ENCODE results near the gene GRIP1. TPM values are rescaled to one million over a fixed set of nuclear protein-coding genes. Genes with fewer than 3 reads are reported as not detected.

GRIP1 gene
- total RNA-seq, 1 experiment from 2014 or later: 22.5 TPM

GRCh38 chr12:66345956-66346355, 332.9 kb downstream of the GRIP1 start:
- ATAC-seq: no peak

GRCh38 chr12:66345212-66345611, 333.7 kb downstream of the GRIP1 start:
- Mint-ChIP-seq H3K9me3 (peaks cover 24% of the 10 kb centered on the region), H3K36me3 (peaks cover 41% of the 10 kb centered on the region), H3K27me3 (ENCODE audit: low read depth) (no peaks in the 10 kb centered on the region), H3K4me1 (no peaks in the 10 kb centered on the region), H3K27ac (no peak overlapping the region), H3K4me3 (no peak overlapping the region)
- DNase-seq (ENCODE audit: low spot score) (no peak), ATAC-seq (no peak)
- ChIA-PET POLR2A (no interaction called here), CTCF (no interaction called here)
- no peak for TF ChIP-seq ESRRA (CRISPR knock-in tag; IDR thresholded peaks at IDR 0.05; ENCODE audit: borderline replicate concordance)
- no peak for TF ChIP-seq RORB (CRISPR knock-in tag; IDR thresholded peaks at IDR 0.05)
- no peak for TF ChIP-seq STAT6 (CRISPR knock-in tag; conservative IDR thresholded peaks at IDR 0.05; ENCODE audit: low read depth)
- TF ChIP-seq E2F5 (CRISPR knock-in tag; IDR thresholded peaks at IDR 0.05): no peak
- TF ChIP-seq FOXK1 (CRISPR knock-in tag; IDR thresholded peaks at IDR 0.05): no peak

More at GRCh38 chr12:66345956-66346355, 332.9 kb downstream of the GRIP1 start:
- Mint-ChIP-seq H3K27ac (no peak overlapping the region; the same call in 1 of the 2 replicates), H3K36me3 (peaks cover 34% of the 10 kb centered on the region), H3K27me3 (ENCODE audit: low read depth) (no peaks in the 10 kb centered on the region), H3K9me3 (peaks cover 18% of the 10 kb centered on the region), H3K4me1 (no peaks in the 10 kb centered on the region), H3K4me3 (no peak overlapping the region)
- CTCF ChIA-PET: no interaction called here
- DNase-seq (ENCODE audit: low spot score): no peak
- POLR2A ChIA-PET: no interaction called here
- no peak for TF ChIP-seq ZNF281 (CRISPR knock-in tag; IDR thresholded peaks at IDR 0.05)
- no peak for TF ChIP-seq RORB (CRISPR knock-in tag; IDR thresholded peaks at IDR 0.05)
- TF ChIP-seq ZNF532 (CRISPR knock-in tag; IDR thresholded peaks at IDR 0.05; ENCODE audit: borderline replicate concordance): no peak
- TF ChIP-seq IRF1 (CRISPR knock-in tag; IDR thresholded peaks at IDR 0.05): no peak
- TF ChIP-seq NFATC4 (CRISPR knock-in tag; IDR thresholded peaks at IDR 0.05): no peak
- no peak for TF ChIP-seq ZNF396 (CRISPR knock-in tag; IDR thresholded peaks at IDR 0.05; ENCODE audit: borderline replicate concordance)
- no peak for TF ChIP-seq MLX (CRISPR knock-in tag; IDR thresholded peaks at IDR 0.05)
- TF ChIP-seq ZNF232 (CRISPR knock-in tag; IDR thresholded peaks at IDR 0.05): no peak

Data from WTC11 (cell line).